HG03045 (cell line): ENCODE results near the gene WWOX.

Source experiments
- ATAC-seq: cut with Tn5 transposase; IDR thresholded peaks from one replicate; pipeline ENCODE4 v1.9.1; 2021; ENCODE audit warnings: mild to moderate bottlenecking, moderate library complexity; ENCODE audit not compliant: unreplicated experiment

The WWOX gene

GRCh38 chr16:79097166-79097565 lies 997.7 kb downstream of the WWOX start:
- ATAC-seq, result no peak

DNA sequence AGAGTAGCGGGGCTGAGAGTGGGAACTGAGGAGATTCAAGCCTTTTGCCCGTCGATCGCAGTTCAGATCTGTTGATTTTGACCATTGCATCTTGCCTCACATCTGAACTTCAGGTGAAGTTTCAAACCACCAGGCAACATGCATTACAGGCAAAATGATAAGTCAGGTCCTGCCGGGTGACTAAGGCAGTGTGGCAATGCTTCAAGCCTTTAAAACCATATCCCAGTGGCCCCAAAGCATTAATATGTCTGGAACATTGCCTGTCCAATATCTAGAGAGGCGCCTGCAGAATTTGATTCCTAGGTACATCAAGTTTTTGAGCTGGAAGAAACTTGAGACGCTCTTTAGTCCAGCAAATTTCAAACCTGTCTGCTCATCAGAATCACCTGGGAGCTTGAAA lies 998.3 kb downstream of the WWOX start:
- ATAC-seq, result no peak

GRCh38 chr16:79098907-79099306 lies 999.5 kb downstream of the WWOX start:
- no peak for ATAC-seq

- ATAC-seq, result no peak
Observed at GRCh38 chr16:79099716-79100115, 1000.3 kb downstream of the WWOX start.

DNA sequence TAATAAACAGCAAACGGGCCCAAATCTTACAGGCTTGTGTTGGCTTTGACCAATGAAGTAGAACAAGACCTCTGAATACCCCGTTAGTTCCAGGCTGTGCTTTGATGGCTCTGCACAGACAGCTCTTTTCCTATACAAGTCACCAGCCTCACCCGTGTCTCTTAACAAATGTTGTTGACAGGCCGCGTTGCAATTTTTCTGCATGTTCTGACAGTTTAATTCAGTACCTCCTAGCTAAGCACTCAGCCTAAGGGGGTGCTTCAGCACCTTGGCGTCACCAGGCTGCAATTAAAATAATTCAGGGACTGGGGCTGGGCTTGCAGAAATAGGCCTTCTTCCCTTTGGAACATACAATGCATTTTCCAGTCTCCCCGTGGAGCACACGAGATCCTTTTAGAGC lies 1001.0 kb downstream of the WWOX start:
- ATAC-seq, result no peak

DNA sequence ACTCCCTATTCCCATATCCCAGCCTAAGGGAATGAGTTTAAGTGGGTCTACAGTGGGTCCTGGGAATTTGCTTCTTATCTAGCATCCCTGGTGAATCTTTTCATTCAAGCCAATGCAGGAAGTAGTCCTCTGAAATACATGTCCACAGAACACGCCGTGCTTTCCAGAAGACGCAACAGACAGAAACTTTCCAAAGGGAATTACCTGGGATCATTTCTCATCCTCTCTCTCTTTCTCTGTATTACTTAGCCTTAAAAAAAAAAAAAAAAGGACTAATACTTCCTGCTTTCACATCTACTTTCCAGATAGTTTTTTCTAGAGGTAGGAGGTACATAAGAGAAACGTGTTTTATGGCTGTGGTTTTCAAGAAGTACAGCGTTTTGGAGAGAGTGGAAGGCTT lies 1002.0 kb downstream of the WWOX start:
- no peak for ATAC-seq

DNA sequence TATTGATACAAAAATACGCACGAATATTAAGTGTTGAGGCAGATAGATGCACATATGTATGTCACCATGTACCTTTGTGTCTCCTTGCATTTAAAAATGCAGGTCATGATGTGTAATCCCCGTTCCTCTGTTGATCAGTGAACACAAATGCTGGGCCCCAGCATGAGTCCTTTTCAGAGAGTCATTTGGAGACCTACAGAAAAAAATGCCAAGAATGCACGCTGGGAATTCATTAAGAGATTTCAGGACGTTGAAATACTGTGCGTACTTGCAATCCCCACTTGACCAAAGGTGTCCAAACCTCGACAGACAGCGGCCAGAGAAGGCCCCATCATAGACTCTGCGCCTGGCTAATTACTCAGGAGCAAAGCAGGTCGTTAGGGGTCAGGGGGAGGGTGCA lies 1005.1 kb downstream of the WWOX start:
- ATAC-seq, result no peak

DNA sequence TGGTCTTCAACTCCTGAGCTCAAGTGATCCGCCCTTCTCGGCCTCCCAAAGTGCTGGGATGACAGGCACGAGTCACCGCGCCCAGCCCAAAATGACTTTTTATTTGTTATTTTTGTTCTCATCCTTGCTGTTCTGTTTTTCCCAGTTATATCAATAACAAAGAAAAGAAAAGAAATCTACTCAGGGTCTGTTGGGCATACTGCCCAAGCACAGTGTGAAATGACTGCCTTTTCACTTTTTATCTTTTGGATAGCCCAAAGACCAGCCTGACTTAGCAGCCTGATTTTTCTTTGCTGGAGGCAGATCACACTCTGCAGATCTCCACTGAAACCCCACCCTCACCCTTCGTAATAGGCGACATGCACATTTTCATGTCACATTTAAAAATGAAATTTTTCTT lies 1007.8 kb downstream of the WWOX start:
- ATAC-seq, result no peak

- ATAC-seq, result no peak
Observed at GRCh38 chr16:79109771-79110170, 1010.3 kb downstream of the WWOX start.

DNA sequence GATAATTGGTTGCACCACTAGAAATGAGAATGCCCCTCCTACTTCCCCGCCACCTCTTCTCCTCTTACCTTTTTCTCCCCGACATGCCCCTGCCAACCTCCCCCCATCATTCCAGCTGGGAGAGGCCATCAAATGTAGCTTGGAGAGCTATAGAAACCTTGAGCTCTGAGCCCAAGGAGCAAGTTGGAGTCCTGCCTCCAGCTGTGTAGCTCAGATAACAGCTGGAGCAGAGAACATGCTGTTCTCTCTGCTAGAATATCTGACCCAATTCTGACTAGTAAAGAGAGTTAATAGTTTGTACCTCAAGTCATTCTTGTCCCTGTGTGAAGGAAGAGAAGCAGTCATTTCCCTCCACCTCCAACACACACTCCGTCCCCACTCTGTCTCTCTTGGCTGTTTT lies 1010.8 kb downstream of the WWOX start:
- no peak for ATAC-seq

DNA sequence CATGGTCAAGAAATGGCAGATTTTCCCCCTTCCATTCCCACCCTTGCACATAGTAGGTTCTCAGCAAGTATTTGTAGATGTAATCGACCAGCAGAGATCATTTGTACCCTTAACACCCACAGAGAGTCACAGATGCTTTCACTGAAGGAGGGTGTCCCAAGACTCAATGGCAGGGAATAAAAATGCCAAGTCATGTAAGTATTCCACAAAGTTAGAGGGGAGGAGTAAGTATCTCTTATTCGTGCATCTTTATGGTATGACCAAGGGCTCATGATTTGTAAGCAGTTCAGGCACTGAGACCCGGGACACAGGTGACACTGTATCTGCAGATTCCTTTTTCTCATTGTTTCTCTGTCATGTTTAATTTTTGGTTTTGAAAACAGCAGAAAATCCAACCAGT lies 1011.5 kb downstream of the WWOX start:
- no peak for ATAC-seq

DNA sequence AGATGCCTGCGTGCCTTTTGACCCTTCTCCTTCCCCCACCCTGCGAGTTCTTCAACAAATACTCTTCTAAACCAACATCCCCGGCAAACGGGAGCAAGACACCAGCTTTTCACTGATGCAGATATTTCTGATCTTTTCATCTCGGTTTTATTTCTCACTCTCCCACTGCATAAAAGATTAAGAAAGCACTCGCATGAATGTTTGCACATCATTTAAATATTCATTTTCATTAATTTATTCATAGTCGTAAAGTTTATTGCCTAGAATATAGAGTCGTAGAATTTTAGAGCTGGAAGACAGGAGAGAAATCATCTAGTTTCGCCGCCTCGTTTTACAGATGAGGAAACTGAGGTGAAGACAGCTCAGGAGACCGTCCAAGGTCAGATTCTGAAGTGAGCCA lies 1013.0 kb downstream of the WWOX start:
- no peak for ATAC-seq

DNA sequence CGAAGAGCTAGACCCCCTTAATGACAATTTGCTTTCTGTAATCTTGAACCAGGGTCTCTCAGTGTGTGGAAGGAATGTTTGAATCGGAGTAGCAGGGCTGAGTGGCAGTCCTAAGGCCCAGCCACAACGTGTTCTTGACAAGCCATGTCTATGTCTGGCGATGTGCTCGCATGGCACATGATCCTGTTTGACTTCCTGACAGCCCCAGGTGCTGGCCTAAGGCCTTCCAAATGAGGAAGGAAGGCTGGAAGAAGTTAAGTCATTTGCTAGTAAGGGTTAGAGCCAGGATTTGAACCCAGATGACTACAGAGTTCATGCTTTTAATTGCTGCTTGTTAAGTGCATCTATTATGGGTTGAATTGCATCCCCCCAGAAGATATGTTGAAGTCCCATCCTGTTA lies 1014.4 kb downstream of the WWOX start:
- no peak for ATAC-seq

DNA sequence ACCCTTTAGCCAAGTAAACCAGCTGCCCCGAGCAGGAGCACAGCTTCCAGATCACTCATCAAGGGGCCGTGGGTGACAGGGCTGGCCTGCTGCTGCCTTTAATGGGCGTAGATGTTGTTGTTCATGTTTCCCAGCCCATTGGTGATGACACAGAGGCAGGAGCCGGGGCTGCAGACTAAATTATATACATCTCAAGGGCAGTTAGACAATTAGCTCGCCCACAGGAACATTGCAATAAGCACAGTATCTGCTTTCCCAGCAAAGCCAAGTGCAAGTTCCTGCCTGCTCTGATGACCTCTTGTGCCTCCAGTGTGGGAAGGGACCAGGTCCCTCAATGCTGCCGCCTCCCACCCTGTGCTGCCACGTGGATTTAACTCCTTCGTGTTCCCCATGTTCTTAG lies 1015.3 kb downstream of the WWOX start:
- no peak for ATAC-seq

- ATAC-seq, result no peak
Observed at GRCh38 chr16:79121906-79122305, 1022.5 kb downstream of the WWOX start.

- ATAC-seq, result no peak
Observed at GRCh38 chr16:79122343-79122742, 1022.9 kb downstream of the WWOX start.

DNA sequence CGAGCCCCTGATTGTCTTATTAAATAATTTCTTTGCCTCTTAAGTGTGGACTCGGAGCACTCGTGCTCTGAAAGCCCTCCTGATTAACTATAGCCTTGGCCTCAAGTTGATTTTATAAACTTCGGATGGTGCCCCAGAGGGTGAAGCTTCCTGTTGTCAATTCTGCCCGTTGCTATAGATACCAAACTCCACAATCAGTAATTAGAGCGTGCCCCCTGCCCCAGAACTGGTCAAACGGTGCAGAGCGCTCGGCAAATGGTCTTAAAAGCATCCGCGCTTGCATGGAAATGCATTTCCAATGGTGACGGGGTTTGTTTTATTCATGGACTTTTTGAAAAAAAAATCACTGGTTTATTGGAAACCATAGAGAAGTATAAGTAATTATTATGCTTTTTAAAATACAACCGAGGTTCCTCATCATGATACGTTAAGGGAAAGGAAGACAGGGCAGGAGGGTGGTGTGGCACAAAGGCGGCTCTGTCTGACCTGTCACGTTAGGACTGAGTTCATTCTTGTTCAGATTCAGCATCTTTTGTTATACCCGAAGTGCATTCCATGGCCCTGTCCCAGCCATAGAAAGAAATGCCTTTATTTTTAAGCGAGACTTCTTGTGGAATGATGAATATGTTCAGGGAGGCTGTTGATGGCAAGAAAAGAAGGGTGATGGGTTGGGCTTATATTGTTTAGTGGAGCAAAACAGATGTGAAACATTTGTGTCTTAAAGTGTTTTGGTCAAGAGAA lies 1024.7 kb downstream of the WWOX start:
- no peak for ATAC-seq

- ATAC-seq, result no peak
Observed at GRCh38 chr16:79127766-79128165, 1028.3 kb downstream of the WWOX start.

- no peak for ATAC-seq
Observed at GRCh38 chr16:79128706-79129105, 1029.3 kb downstream of the WWOX start.

DNA sequence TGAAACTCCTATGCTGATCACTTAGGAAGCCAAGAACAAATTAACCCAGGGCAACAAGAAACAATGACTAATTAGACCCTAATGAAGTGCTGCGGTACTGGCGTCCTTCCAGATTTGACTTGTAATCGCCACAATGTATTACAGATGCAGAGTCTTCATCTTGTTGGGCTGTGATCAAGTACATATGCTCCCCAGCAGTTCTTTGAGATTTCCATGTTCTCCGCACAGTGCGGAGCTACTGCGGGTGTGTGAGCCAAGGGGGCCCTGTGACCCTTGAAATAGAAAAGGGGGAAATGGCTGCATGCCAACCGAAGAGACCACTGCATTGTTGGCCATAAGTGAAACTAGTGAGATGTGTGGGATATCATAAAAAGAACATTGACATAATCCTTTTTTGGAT lies 1031.2 kb downstream of the WWOX start:
- no peak for ATAC-seq

DNA sequence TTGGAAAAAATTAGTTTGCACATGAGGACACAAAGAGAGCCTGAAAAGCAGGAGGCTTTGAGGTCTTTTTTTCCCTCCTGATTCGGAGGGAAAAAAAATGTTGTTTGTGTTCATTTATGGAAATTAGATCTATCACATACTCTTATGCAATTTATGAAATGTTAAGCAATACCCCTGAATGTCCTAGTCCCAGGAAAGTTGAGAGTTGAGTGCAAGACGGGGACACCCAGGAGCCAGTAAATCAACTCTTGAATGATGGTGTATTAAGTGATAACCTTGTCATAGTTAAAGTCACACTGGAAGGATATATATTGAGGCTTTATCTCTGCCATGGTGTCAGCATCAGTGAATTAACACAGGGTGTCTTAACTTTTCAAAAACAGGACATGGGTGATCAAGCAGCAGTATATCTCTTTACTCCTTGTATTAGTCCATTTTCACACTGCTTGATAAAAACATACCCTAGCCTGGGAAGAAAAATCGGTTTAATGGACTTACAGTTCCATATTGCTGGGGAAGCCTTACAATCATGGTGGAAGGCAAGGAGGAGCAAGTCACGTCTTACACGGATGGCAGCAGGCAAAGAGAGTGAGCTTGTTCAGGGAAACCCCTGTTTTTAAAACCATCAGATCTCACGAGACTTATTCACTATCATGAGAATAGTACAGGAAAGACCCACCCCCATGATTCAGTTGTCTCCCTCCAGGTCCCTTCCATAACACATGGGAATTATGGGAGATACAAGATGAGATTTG lies 1032.0 kb downstream of the WWOX start:
- ATAC-seq, result no peak

DNA sequence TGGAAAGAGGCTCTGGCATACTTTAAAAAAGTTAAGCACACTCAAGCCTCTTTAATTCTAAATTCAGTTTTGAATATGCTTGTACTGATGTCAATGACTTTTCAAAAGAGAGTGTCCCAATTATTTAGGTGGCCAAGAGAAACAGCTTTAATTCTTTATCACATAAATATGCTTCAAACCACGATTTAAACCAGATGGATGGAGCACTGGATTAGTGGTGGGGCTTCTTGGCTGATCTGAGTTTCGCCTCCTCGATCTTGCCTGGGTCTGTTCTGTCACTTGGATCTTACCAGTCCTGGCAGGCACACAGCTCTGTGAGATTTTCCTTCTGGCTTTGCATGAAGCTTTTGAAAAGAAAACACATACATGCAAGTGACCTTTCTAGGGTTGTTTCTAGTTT lies 1033.2 kb downstream of the WWOX start:
- ATAC-seq, result no peak

- ATAC-seq, result no peak
Observed at GRCh38 chr16:79134300-79134699, 1034.8 kb downstream of the WWOX start.
